Heart left ventricle (tissue), 16 donors: ENCODE measurements around the gene PLAAT4. TPM values are rescaled to one million over a fixed set of nuclear protein-coding genes. Genes with fewer than 3 reads are reported as not detected.

Experiments used
- ATAC-seq, 4 donors: fragments of 200-7000 bp; cut with Tn5 transposase; one replicate each; pipeline ENCODE4 v1.9.1; 2020 to 2022; ENCODE audit warnings: moderate library complexity in 4 of 4, mild to moderate bottlenecking in 3 of 4, moderate number of reproducible peaks in 1 of 4
- DNase-seq, 5 donors: peaks; one replicate each; pipeline ENCODE4 v3.0.0-alpha.2; 2020
- H3K27ac ChIP-seq, 12 donors: fragments of 200-600 bp; sonication (generic) in 4 of 12; one replicate each; pipeline versions ENCODE4 v1.5.0 to v1.8.0; 2016 to 2022; ENCODE audit warnings: mild to moderate bottlenecking in 2 of 12
- H3K27me3 ChIP-seq, 9 donors: fragments of 200-600 bp; sonication (generic) in 2 of 9; one replicate each; pipeline versions ENCODE4 v1.5.1 to v1.8.0; 2016 to 2022; ENCODE audit warnings: mild to moderate bottlenecking in 3 of 9
- H3K36me3 ChIP-seq, 9 donors: fragments of 200-600 bp; sonication (generic) in 2 of 9; one replicate each; pipeline versions ENCODE4 v1.5.0 to v1.8.0; 2018 to 2022; ENCODE audit warnings: mild to moderate bottlenecking in 2 of 9
- H3K4me1 ChIP-seq, 12 donors: fragments of 200-600 bp; sonication (generic) in 4 of 12; one replicate each; pipeline versions ENCODE4 v1.5.0 to v1.8.0; 2016 to 2022; ENCODE audit warnings: mild to moderate bottlenecking in 3 of 12
- H3K4me3 ChIP-seq, 12 donors: fragments of 200-600 bp; sonication (generic) in 4 of 12; one replicate each; pipeline versions ENCODE4 v1.5.0 to v1.8.0; 2017 to 2022; ENCODE audit warnings: mild to moderate bottlenecking in 9 of 12, moderate library complexity in 4 of 12
- H3K9me3 ChIP-seq, 12 donors: fragments of 200-600 bp; sonication (generic) in 4 of 12; one replicate each; pipeline versions ENCODE4 v1.5.0 to v1.8.0; 2016 to 2022; ENCODE audit warnings: mild to moderate bottlenecking in 1 of 12
- POLR2A ChIP-seq, 2 donors: fragments of 450-650 bp; IDR thresholded peaks; one replicate each; pipeline ENCODE4 v1.6.1; 2017; ENCODE audit warnings: antibody characterized with exemption in 2 of 2, mild to moderate bottlenecking in 2 of 2, moderate library complexity in 2 of 2
- WGBS, 4 donors: extraction: QIAGEN DNeasy Blood & Tissue Kit in 2 of 4; methylation state at CpG; one replicate each; pipeline versions ENCODE4 v1.1.5 to v1.1.7; 2013 to 2018; 5-methylcytosine and 5-hydroxymethylcytosine counted together
- intact Hi-C, 10 donors: fragments of 100-400 bp; cut with DNase I; formaldehyde crosslinking; loops; one replicate each; pipeline versions ENCODE4 v1.11.1 to v1.14.2; 2022
- polyA plus RNA-seq, 2 donors: library from polyadenylated mRNA; stranded (reverse); fragments of 200-250 nt; gene quantifications; one replicate each; pipeline ENCODE4 v1.2.3, GENCODE V29; 2013
- total RNA-seq, 9 donors: library from RNA; depleted of rRNA in 2 of 9; stranded (reverse); fragments of >200 nt in 2 of 9; fragmentation: NEBNext Ultra II Directional in 3 of 9; extraction: Animal tissue kit (Norgen Biotek cat#: 25700) in 3 of 9; gene quantifications; one replicate each; pipeline versions ENCODE4 v1.1.0 to v1.2.4, GENCODE V29; 2016 to 2023
- TF ChIP-seq, protein P1 (sequence below), 12 donors: fragments of 200-600 bp; sonication (generic) in 4 of 12; IDR thresholded peaks; one replicate each; pipeline versions ENCODE4 v1.5.0 to v1.8.0; 2018 to 2022; ENCODE audit warnings: antibody characterized with exemption in 12 of 12, mild to moderate bottlenecking in 5 of 12
- donor health status: ischemic (EF 13 %, LVEDD 7.1; RV severe dilation, severe dysfunction).
- donor health status: healthy with polysubstance abuse.
- donor health status: DM: no; HTN: yes; CAD: no.
- donor health status: DM: no; HTN: no; CAD: no.
- donor health status: ischemic (EF 25% LVEDD 6.9; RV normal size, moderate dysfunction).
- donor health status: ischemic (EF 25% LVEDD 5.7; RV mildly dilated, moderate dysfunction).
- donor health status: healthy.
- donor health status: DM: yes; HTN: yes; CAD: no.
- donor health status: ischemic (EF 35%, LVEDD 5.7; RV mildly dilated, moderate dysfunction).
- donor health status: nonischemic (EF 11% LVEDD 7.7; RV severe dilation, severe dysfunction).
- donor health status: DM: yes; HTN: yes; CAD: no.
- donor health status: PGD.
- donor health status: ischemic (EF 29% LVEDD 5.4; RV normal size, mild dysfunction).
- donor health status: nonischemic (EF 23%, LVEDD 6.1; RV moderate dilation, normal function).

PLAAT4 gene
- total and polyA plus RNA-seq, 11 donors = 4.6 to 484 (median 8.0) TPM

- intact Hi-C loops = loop anchor here in 2 of 10 donors (5.0 to 10.0 kb wide), 2 partner anchors 58 to 70 kb away; no protein-coding TSS in a partner anchor
- WGBS, 4 donors = 56 to 85% (median 59%) methylated on average over 2 of the region's 2 CpGs
Observed at GRCh38 chr11:63502252-63502820, 34.3 kb upstream of the PLAAT4 start.

GRCh38 chr11:63503492-63503891 is 33.1 kb upstream of the PLAAT4 start:
- peaks cover 0 to 22% (median 8%) of the 10 kb centered on the region in 12 donors for H3K9me3 ChIP-seq
- no peaks in the 10 kb centered on the region for H3K27me3 ChIP-seq
- no peaks in the 10 kb centered on the region for H3K36me3 ChIP-seq
- peak in 3 of 4 donors; percentile 40 to 51 (median 48) for ATAC-seq
- peak overlapping the region in 1 of 12 donors; percentile 69 for H3K27ac ChIP-seq
- TF ChIP-seq, protein P1, sequence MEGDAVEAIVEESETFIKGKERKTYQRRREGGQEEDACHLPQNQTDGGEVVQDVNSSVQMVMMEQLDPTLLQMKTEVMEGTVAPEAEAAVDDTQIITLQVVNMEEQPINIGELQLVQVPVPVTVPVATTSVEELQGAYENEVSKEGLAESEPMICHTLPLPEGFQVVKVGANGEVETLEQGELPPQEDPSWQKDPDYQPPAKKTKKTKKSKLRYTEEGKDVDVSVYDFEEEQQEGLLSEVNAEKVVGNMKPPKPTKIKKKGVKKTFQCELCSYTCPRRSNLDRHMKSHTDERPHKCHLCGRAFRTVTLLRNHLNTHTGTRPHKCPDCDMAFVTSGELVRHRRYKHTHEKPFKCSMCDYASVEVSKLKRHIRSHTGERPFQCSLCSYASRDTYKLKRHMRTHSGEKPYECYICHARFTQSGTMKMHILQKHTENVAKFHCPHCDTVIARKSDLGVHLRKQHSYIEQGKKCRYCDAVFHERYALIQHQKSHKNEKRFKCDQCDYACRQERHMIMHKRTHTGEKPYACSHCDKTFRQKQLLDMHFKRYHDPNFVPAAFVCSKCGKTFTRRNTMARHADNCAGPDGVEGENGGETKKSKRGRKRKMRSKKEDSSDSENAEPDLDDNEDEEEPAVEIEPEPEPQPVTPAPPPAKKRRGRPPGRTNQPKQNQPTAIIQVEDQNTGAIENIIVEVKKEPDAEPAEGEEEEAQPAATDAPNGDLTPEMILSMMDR (IDR thresholded peaks at IDR 0.05) = no peak
- no peak for TF ChIP-seq POLR2A (IDR thresholded peaks at IDR 0.05)
- intact Hi-C loops = loop anchor here in 2 of 10 donors (5.0 to 10.0 kb wide), 2 partner anchors 59 to 69 kb away; no protein-coding TSS in a partner anchor
- H3K4me3 ChIP-seq = no peak overlapping the region
- peak in 3 of 5 donors; percentile 38 to 50 (median 39) for DNase-seq
- 72 to 82% (median 77%) methylated on average over 6 of the region's 6 CpGs for WGBS, 4 donors
- H3K4me1 ChIP-seq = peaks cover 0 to 57% (median 5%) of the 10 kb centered on the region in 12 donors

More at GRCh38 chr11:63502252-63502820, 34.3 kb upstream of the PLAAT4 start:
- no peak for ATAC-seq
- no peak for TF ChIP-seq POLR2A (IDR thresholded peaks at IDR 0.05)
- TF ChIP-seq, protein P1 (IDR thresholded peaks at IDR 0.05) = no peak
- H3K27me3 ChIP-seq = no peaks in the 10 kb centered on the region
- H3K9me3 ChIP-seq = peaks cover 0 to 22% (median 8%) of the 10 kb centered on the region in 12 donors
- H3K4me1 ChIP-seq = peaks cover 0 to 49% (median 5%) of the 10 kb centered on the region in 12 donors
- H3K4me3 ChIP-seq = no peak overlapping the region
- DNase-seq = no peak
- H3K27ac ChIP-seq = peak overlapping the region in 1 of 12 donors; percentile 69
- no peaks in the 10 kb centered on the region for H3K36me3 ChIP-seq

DNA sequence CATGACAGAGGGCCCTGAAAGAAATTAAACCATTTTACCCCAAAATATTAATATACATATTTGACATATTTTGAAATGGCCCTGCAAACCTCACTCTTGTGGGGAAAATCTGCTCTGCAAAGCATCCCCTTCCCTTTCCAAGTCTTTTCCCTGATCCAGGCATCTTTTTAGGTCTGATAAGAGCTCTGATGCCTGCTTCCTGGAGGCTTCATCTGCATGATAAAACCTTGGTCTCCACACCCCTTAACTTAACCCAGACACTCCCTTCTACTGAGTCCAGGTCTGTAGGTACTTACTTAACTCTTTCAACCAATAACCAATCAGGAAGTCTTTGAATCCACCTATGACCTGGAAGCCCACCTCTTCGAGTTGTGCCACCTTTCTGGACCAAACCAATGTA is 32.6 kb upstream of the PLAAT4 start:
- no peaks in the 10 kb centered on the region for H3K27me3 ChIP-seq
- no peak for TF ChIP-seq POLR2A (IDR thresholded peaks at IDR 0.05)
- TF ChIP-seq, protein P1 (IDR thresholded peaks at IDR 0.05) = no peak
- 80 to 92% (median 81%) methylated on average over 1 of the region's 1 CpG for WGBS, 4 donors
- no peaks in the 10 kb centered on the region for H3K36me3 ChIP-seq
- H3K4me1 ChIP-seq = peaks cover 0 to 61% (median 5%) of the 10 kb centered on the region in 12 donors
- intact Hi-C loops = loop anchor here in 2 of 10 donors (5.0 to 10.0 kb wide), 2 partner anchors 59 to 68 kb away; no protein-coding TSS in a partner anchor
- peaks cover 0 to 21% (median 8%) of the 10 kb centered on the region in 12 donors for H3K9me3 ChIP-seq
- H3K4me3 ChIP-seq = no peak overlapping the region
- DNase-seq = no peak
- ATAC-seq = no peak
- H3K27ac ChIP-seq = peak overlapping the region in 1 of 12 donors; percentile 69

- peak in 3 of 5 donors; percentile 40 to 62 (median 61) for DNase-seq
- no peak for TF ChIP-seq POLR2A (IDR thresholded peaks at IDR 0.05)
- TF ChIP-seq, protein P1 (IDR thresholded peaks at IDR 0.05) = no peak
- Histone ChIP-seq H3K36me3 (no peaks in the 10 kb centered on the region), H3K27ac (peak overlapping the region in 1 of 12 donors; percentile 49), H3K4me1 (peaks cover 0 to 61% (median 5%) of the 10 kb centered on the region in 12 donors), H3K4me3 (no peak overlapping the region), H3K9me3 (peaks cover 0 to 12% (median 4%) of the 10 kb centered on the region in 12 donors), H3K27me3 (no peaks in the 10 kb centered on the region)
- intact Hi-C loops = loop anchor here in 2 of 10 donors (5.0 to 10.0 kb wide), 2 partner anchors 60 to 67 kb away; no protein-coding TSS in a partner anchor
- ATAC-seq = peak; percentile 59 to 73 (median 72)
- WGBS, 4 donors = 59 to 71% (median 65%) methylated on average over 4 of the region's 4 CpGs
Observed at GRCh38 chr11:63504933-63505586, 31.5 kb upstream of the PLAAT4 start.
